A549 (cell line): ENCODE data around the gene ALDH1A3. TPM values are rescaled to one million over a fixed set of nuclear protein-coding genes. Genes with fewer than 3 reads are reported as not detected.
A peak's percentile ranks its signal among the peaks of the same experiment; 100 is the strongest.

ENCODE experiments used
- ATAC-seq, 2 experiments: fragments of 200-7000 bp in 1 of 2; fragments of >200 bp in 1 of 2; cut with Nextera tagmentation in 1 of 2; cut with Tn5 transposase in 1 of 2; 3 replicates each; pipeline versions ENCODE4 v1.8.0 to v1.9.1; 2018 to 2020; ENCODE audit warnings: mild to moderate bottlenecking in 1 of 2, moderate library complexity in 1 of 2
- CTCF ChIA-PET: fragments of 300-600 bp; sonication (Branson Sonifier 250); formaldehyde crosslinking; extraction: SDS; loops from one replicate; lab custom pipeline; 2021; ENCODE audit warnings: antibody characterized with exemption, inconsistent platforms; lab: Yijun Ruan, JAX
- POLR2A ChIA-PET: fragments of 350-600 bp; formaldehyde crosslinking; extraction: SDS; loops from one replicate; lab custom pipeline; 2021; ENCODE audit warnings: antibody characterized with exemption, inconsistent platforms; lab: Yijun Ruan, JAX
- DNase-seq, 2 experiments: peaks; one replicate each; pipeline versions ENCODE4 v3.0.0 to v3.0.0-alpha.2; 2011 to 2016; ENCODE audit warnings: low read depth in 1 of 2, low spot score in 1 of 2
- FAIRE-seq: peaks from 2 replicates; lab custom pipeline; 2011; peaks lifted over from hg19 to GRCh38; lab: Jason Lieb, UNC
- H3K27ac ChIP-seq, 2 experiments: fragments of >200 bp; sonication (Bioruptor Twin); formaldehyde crosslinking; 3 replicates each; pipeline ENCODE4 v1.5.1; 2016 to 2017
- H3K4me1 ChIP-seq: fragments of >200 bp; sonication (Bioruptor Twin); formaldehyde crosslinking; 3 replicates; pipeline ENCODE4 v1.6.1; 2016
- H3K4me2 ChIP-seq: fragments of >200 bp; sonication (Bioruptor Twin); formaldehyde crosslinking; 3 replicates; pipeline ENCODE4 v1.6.1; 2016
- H3K4me3 ChIP-seq: fragments of >200 bp; sonication (Bioruptor Twin); formaldehyde crosslinking; 3 replicates; pipeline ENCODE4 v1.5.1; 2016
- H3K9me3 ChIP-seq: fragments of >200 bp; sonication (Bioruptor Twin); formaldehyde crosslinking; 3 replicates; pipeline ENCODE4 v1.6.1; 2016
- BCL3 ChIP-seq: fragments of >200 bp; sonication (Bioruptor Twin); formaldehyde crosslinking; IDR thresholded peaks from 3 replicates; pipeline ENCODE4 v1.6.1; 2016
- BHLHE40 ChIP-seq: IDR thresholded peaks from 2 replicates; pipeline ENCODE4 v1.6.1; 2012; ENCODE audit warnings: low read depth, low read length, inconsistent platforms
- CBX2 ChIP-seq: fragments of 200-600 bp; sonication (generic); IDR thresholded peaks from 2 replicates; pipeline ENCODE4 v1.6.1; 2016; ENCODE audit warnings: low read depth, mild to moderate bottlenecking, borderline replicate concordance
- CHD2 ChIP-seq: fragments of 150-350 bp; IDR thresholded peaks from 2 replicates; pipeline ENCODE4 v1.6.1; 2014; ENCODE audit warnings: low read length; ENCODE audit not compliant: partially characterized antibody
- EHMT2 ChIP-seq: fragments of 200-600 bp; sonication (generic); IDR thresholded peaks from 2 replicates; pipeline ENCODE4 v1.6.1; 2016; ENCODE audit warnings: antibody characterized with exemption, low read depth, mild to moderate bottlenecking, moderate library complexity
- ESRRA ChIP-seq: fragments of 150-350 bp; IDR thresholded peaks from 2 replicates; pipeline ENCODE4 v1.6.1; 2014; ENCODE audit warnings: mild to moderate bottlenecking, low read length, borderline replicate concordance
- FOXS1 ChIP-seq: fragments of 250-450 bp; sonication (Bioruptor Pico); IDR thresholded peaks from 2 replicates; pipeline ENCODE4 v1.5.0; 2020; ENCODE audit warnings: mild to moderate bottlenecking, moderate library complexity
- JUNB ChIP-seq: fragments of >200 bp; sonication (Bioruptor Twin); formaldehyde crosslinking; IDR thresholded peaks from 2 replicates; pipeline ENCODE4 v1.6.1; 2016
- MAFK ChIP-seq: fragments of 450-650 bp; IDR thresholded peaks from 2 replicates; pipeline ENCODE4 v1.6.1; 2014; ENCODE audit not compliant: partially characterized antibody
- MAX ChIP-seq: IDR thresholded peaks from 2 replicates; pipeline ENCODE4 v1.6.1; 2012
- NFE2L2 ChIP-seq: fragments of 150-350 bp; conservative IDR thresholded peaks from 2 replicates; pipeline ENCODE4 v1.6.1; 2014; ENCODE audit warnings: low read length
- PHF8 ChIP-seq: fragments of 200-600 bp; sonication (generic); IDR thresholded peaks from 2 replicates; pipeline ENCODE4 v1.6.1; 2016; ENCODE audit warnings: low read depth, mild to moderate bottlenecking, antibody characterized with exemption, moderate library complexity, borderline replicate concordance
- POLR2AphosphoS2 ChIP-seq: conservative IDR thresholded peaks from 2 replicates; pipeline ENCODE4 v1.6.1; 2012; ENCODE audit warnings: low read length, improper control_type of control experiment, inconsistent platforms
- RAD21 ChIP-seq, 2 experiments: fragments of >200 bp in 1 of 2; sonication (Bioruptor Twin) in 1 of 2; formaldehyde crosslinking in 1 of 2; IDR thresholded peaks in 1 of 2; conservative IDR thresholded peaks in 1 of 2; 2 replicates in 1 of 2; 3 replicates in 1 of 2; pipeline ENCODE4 v1.6.1; 2012 to 2018; ENCODE audit warnings: inconsistent platforms in 1 of 2
- RARB ChIP-seq: fragments of 250-450 bp; sonication (Bioruptor Pico); IDR thresholded peaks from 2 replicates; pipeline ENCODE4 v1.8.0; 2021; ENCODE audit warnings: mild to moderate bottlenecking, moderate library complexity
- REST ChIP-seq: fragments of 200-600 bp; sonication (generic); IDR thresholded peaks from 2 replicates; pipeline ENCODE4 v1.6.1; 2016; ENCODE audit warnings: antibody characterized with exemption, mild to moderate bottlenecking, moderate library complexity
- RFX5 ChIP-seq: fragments of 450-650 bp; IDR thresholded peaks from 2 replicates; pipeline ENCODE4 v1.7.1; 2014; ENCODE audit warnings: antibody characterized with exemption, mild to moderate bottlenecking, moderate library complexity
- RNF2 ChIP-seq: fragments of 200-600 bp; sonication (generic); IDR thresholded peaks from 2 replicates; pipeline ENCODE4 v1.6.1; 2016; ENCODE audit warnings: low read depth, mild to moderate bottlenecking, antibody characterized with exemption, moderate library complexity, borderline replicate concordance
- SMC3 ChIP-seq: fragments of >200 bp; sonication (Bioruptor Twin); formaldehyde crosslinking; IDR thresholded peaks from 3 replicates; pipeline ENCODE4 v1.6.1; 2018; ENCODE audit warnings: inconsistent platforms
- SREBF2 ChIP-seq: fragments of 450-650 bp; IDR thresholded peaks from 2 replicates; pipeline ENCODE4 v1.6.1; 2014; ENCODE audit warnings: mild to moderate bottlenecking, moderate library complexity
- WGBS: methylation state at CpG from one replicate; pipeline ENCODE4 v1.1.6; 2017; ENCODE audit errors: missing lambda C conversion rate; 5-methylcytosine and 5-hydroxymethylcytosine counted together
- polyA plus RNA-seq, 4 experiments: library from polyadenylated mRNA; depleted of rRNA in 3 of 4; stranded (reverse); fragments of >200 nt; fragmentation: RNase III in 1 of 4; extraction: RNeasy Plus Mini Kit Qiagen cat#74134 plus additional on column Dnase treatment in 1 of 4; gene quantifications; 2 replicates in 3 of 4; 3 replicates in 1 of 4; pipeline ENCODE4 v1.2.3, GENCODE V29; 2011 to 2017
- TF ChIP-seq, protein P1 (sequence below): fragments of >200 bp; sonication (Bioruptor Twin); formaldehyde crosslinking; IDR thresholded peaks from 2 replicates; pipeline ENCODE4 v1.6.1; 2016
- TF ChIP-seq, protein P2 (sequence below): fragments of >200 bp; sonication (Bioruptor Twin); formaldehyde crosslinking; IDR thresholded peaks from 3 replicates; pipeline ENCODE4 v1.5.1; 2016

ALDH1A3 gene
- polyA plus RNA-seq, 2 of the 4 experiments (the other 2 are of a cell fraction): 11.5 to 11.9 TPM

- ATAC-seq (no peak), FAIRE-seq (no peak), DNase-seq (no peak)
- ChIA-PET CTCF (interaction anchor here (1.0 to 2.9 kb wide), 4 partner anchors 10 to 218 kb away, joined by 3 to 11 read pairs (median 8); no protein-coding TSS in a partner anchor), POLR2A (no interaction called here)
- Histone ChIP-seq H3K27ac (no peak overlapping the region), H3K4me1 (no peaks in the 10 kb centered on the region), H3K9me3 (no peaks in the 10 kb centered on the region), H3K4me3 (no peak overlapping the region), H3K4me2 (no peak overlapping the region)
- TF ChIP-seq RFX5 (no peak), POLR2AphosphoS2 (no peak), MAFK (peak; percentile 12)
- WGBS: 88% methylated on average over 10 of the region's 10 CpGs
Measured at GRCh38 chr15:100890051-100890720, 10.6 kb downstream of the ALDH1A3 start.

- no peak overlapping the region for H3K4me3 ChIP-seq
- CTCF ChIA-PET: interaction anchor here (1.4 to 2.9 kb wide), 5 partner anchors 7 to 254 kb away, joined by 3 to 14 read pairs (median 11); partner anchors contain the start of gene LRRK1
- no peaks in the 10 kb centered on the region for H3K9me3 ChIP-seq
- DNase-seq (no peak), FAIRE-seq (no peak), ATAC-seq (no peak)
- TF ChIP-seq CBX2 (no peak), RARB (CRISPR knock-in tag) (no peak), BCL3 (no peak), ESRRA (no peak), RAD21 (conservative IDR thresholded peaks at IDR 0.05 in 1 of 2, IDR thresholded peaks at IDR 0.05 in 1 of 2) (no peak), NFE2L2 (no peak), CHD2 (no peak), RNF2 (no peak), MAX (no peak), REST (no peak), PHF8 (no peak), JUNB (no peak), FOXS1 (CRISPR knock-in tag) (no peak), SMC3 (no peak), SREBF2 (no peak), EHMT2 (no peak), BHLHE40 (no peak)
- TF ChIP-seq, protein P1, sequence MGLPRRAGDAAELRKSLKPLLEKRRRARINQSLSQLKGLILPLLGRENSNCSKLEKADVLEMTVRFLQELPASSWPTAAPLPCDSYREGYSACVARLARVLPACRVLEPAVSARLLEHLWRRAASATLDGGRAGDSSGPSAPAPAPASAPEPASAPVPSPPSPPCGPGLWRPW: no peak
- TF ChIP-seq, protein P2, sequence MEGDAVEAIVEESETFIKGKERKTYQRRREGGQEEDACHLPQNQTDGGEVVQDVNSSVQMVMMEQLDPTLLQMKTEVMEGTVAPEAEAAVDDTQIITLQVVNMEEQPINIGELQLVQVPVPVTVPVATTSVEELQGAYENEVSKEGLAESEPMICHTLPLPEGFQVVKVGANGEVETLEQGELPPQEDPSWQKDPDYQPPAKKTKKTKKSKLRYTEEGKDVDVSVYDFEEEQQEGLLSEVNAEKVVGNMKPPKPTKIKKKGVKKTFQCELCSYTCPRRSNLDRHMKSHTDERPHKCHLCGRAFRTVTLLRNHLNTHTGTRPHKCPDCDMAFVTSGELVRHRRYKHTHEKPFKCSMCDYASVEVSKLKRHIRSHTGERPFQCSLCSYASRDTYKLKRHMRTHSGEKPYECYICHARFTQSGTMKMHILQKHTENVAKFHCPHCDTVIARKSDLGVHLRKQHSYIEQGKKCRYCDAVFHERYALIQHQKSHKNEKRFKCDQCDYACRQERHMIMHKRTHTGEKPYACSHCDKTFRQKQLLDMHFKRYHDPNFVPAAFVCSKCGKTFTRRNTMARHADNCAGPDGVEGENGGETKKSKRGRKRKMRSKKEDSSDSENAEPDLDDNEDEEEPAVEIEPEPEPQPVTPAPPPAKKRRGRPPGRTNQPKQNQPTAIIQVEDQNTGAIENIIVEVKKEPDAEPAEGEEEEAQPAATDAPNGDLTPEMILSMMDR: no peak
- no peak overlapping the region for H3K27ac ChIP-seq
- no peaks in the 10 kb centered on the region for H3K4me1 ChIP-seq
- no peak overlapping the region for H3K4me2 ChIP-seq
- 84% methylated on average over 6 of the region's 6 CpGs for WGBS
- POLR2A ChIA-PET: interaction anchor here (1.3 kb wide), 1 partner anchor 11 kb away, joined by 5 read pairs; the partner anchor contains the start of gene ALDH1A3
Measured at GRCh38 chr15:100890850-100891249, 11.2 kb downstream of the ALDH1A3 start.
